ENCODE measurements around the gene TASP1.

GRCh38 chr20:13397300-13397724 lies 241.4 kb downstream of the TASP1 start:
- no peak for TF ChIP-seq CTCF (IDR thresholded peaks at IDR 0.05; ENCODE audit: insufficient read depth, low read depth, low read length)
- no peak for TF ChIP-seq EZH2 (IDR thresholded peaks at IDR 0.05; ENCODE audit: insufficient read depth, low read length)
